T-cell (primary cell): ENCODE measurements around the gene HENMT1. TPM values are rescaled to one million over a fixed set of nuclear protein-coding genes. Genes with fewer than 3 reads are reported as not detected.

Source experiments
- ATAC-seq, 4 experiments: fragments of 200-7000 bp in 3 of 4; fragments of 150-1000 bp in 1 of 4; cut with Tn5 transposase; replicated peaks in 1 of 4; 1 replicate in 3 of 4; 2 replicates in 1 of 4; pipeline ENCODE4 v1.10.0; 2021; ENCODE audit warnings: moderate library complexity in 3 of 4, mild to moderate bottlenecking in 2 of 4, moderate number of reproducible peaks in 1 of 4
- CTCF ChIA-PET, 2 donors: fragments of 300-600 bp; sonication (Branson Sonifier 250); formaldehyde crosslinking; loops; one replicate each; lab custom pipeline; 2022; ENCODE audit warnings: antibody characterized with exemption in 2 of 2; lab: Charles Lee
- POLR2A ChIA-PET, 2 donors: fragments of 300-600 bp; sonication (Branson Sonifier 250); formaldehyde crosslinking; loops; one replicate each; lab custom pipeline; 2022; ENCODE audit warnings: antibody characterized with exemption in 2 of 2; lab: Charles Lee
- DNase-seq, 35 experiments: peaks; one replicate each; pipeline versions ENCODE4 v3.0.0 to v3.0.0-alpha.2; 2013 to 2023
- H3K27ac ChIP-seq: one replicate; pipeline ENCODE4 v1.5.1; 2013; ENCODE audit warnings: low read length
- H3K27me3 ChIP-seq, 2 experiments: replicated peaks in 1 of 2; 1 replicate in 1 of 2; 2 replicates in 1 of 2; pipeline versions ENCODE4 v1.6.1 to v1.7.0; 2013; ENCODE audit warnings: low read length in 1 of 2, mixed read lengths in 1 of 2; ENCODE audit not compliant: control insufficient read depth in 2 of 2, insufficient read depth in 2 of 2; ENCODE audit errors: extremely low read depth in 1 of 2
- H3K36me3 ChIP-seq, 2 donors: 1 replicate in 1 of 2; 2 replicates in 1 of 2; pipeline versions ENCODE4 v1.6.1 to v1.7.0; 2013; ENCODE audit warnings: low read length in 1 of 2; ENCODE audit not compliant: control insufficient read depth in 2 of 2, insufficient read depth in 1 of 2; ENCODE audit errors: extremely low read depth in 1 of 2
- H3K4me1 ChIP-seq, 2 experiments: 1 replicate in 1 of 2; 2 replicates in 1 of 2; pipeline versions ENCODE4 v1.6.1 to v1.7.0; 2013; ENCODE audit warnings: low read length in 2 of 2, mixed read lengths in 1 of 2; ENCODE audit not compliant: insufficient read depth in 2 of 2, control insufficient read depth in 1 of 2; ENCODE audit errors: extremely low read depth in 1 of 2
- H3K4me3 ChIP-seq, 2 donors: 1 replicate in 1 of 2; 2 replicates in 1 of 2; pipeline versions ENCODE4 v1.5.1 to v1.7.0; 2013; ENCODE audit warnings: mild to moderate bottlenecking in 2 of 2, low read length in 1 of 2, moderate library complexity in 1 of 2; ENCODE audit not compliant: control insufficient read depth in 1 of 2; ENCODE audit errors: extremely low read depth in 1 of 2
- H3K9me3 ChIP-seq: 2 replicates; pipeline ENCODE4 v1.7.0; 2013
- H3K27ac Mint-ChIP-seq, 2 donors: one replicate each; pipeline ENCODE4 v1.8.0; 2020 to 2021; ENCODE audit warnings: mild to moderate bottlenecking in 2 of 2, mixed read lengths in 2 of 2
- H3K27me3 Mint-ChIP-seq, 2 donors: one replicate each; pipeline ENCODE4 v1.8.0; 2021 to 2022; ENCODE audit warnings: mixed read lengths in 2 of 2
- H3K36me3 Mint-ChIP-seq: one replicate; pipeline ENCODE4 v1.8.0; 2021; ENCODE audit warnings: mixed read lengths
- H3K4me1 Mint-ChIP-seq, 3 donors: one replicate each; pipeline ENCODE4 v1.8.0; 2020 to 2022; ENCODE audit warnings: mixed read lengths in 3 of 3, mild to moderate bottlenecking in 1 of 3
- H3K4me3 Mint-ChIP-seq, 3 donors: one replicate each; pipeline ENCODE4 v1.8.0; 2020 to 2022; ENCODE audit warnings: mild to moderate bottlenecking in 3 of 3, mixed read lengths in 3 of 3, moderate library complexity in 3 of 3
- H3K9me3 Mint-ChIP-seq, 3 donors: one replicate each; pipeline ENCODE4 v1.8.0; 2020 to 2022; ENCODE audit warnings: mixed read lengths in 3 of 3
- WGBS: methylation state at CpG from one replicate; pipeline ENCODE4 v1.1.5; 2013; ENCODE audit warnings: missing lambda C conversion rate; ENCODE audit not compliant: insufficient coverage; 5-methylcytosine and 5-hydroxymethylcytosine counted together
- total RNA-seq, 35 experiments: library from RNA in 6 of 35; stranded (reverse) in 6 of 35; fragments of 120-200 nt in 1 of 35; gene quantifications; one replicate each; pipeline versions ENCODE4 v1.2.1 to v1.2.4 and lab custom pipeline; 2013 to 2026

The HENMT1 gene
- total RNA-seq, 5 donors from 2014 or later (not counting 1 experiment from before 2014, with no cell fraction given): 11.0 to 20.2 (median 16.0) TPM

GRCh38 chr1:108653431-108654105 lies 7.3 kb downstream of the HENMT1 start:
- Histone ChIP-seq H3K9me3 (no peaks in the 10 kb centered on the region), H3K36me3 (peaks cover 0 to 31% of the 10 kb centered on the region in 2 donors), H3K27ac (no peak overlapping the region), H3K4me1 (peaks cover 0 to 9% of the 10 kb centered on the region in 2 experiments), H3K27me3 (no peaks in the 10 kb centered on the region), H3K4me3 (no peak overlapping the region)
- ChIA-PET POLR2A (no interaction called here), CTCF (no interaction called here)
- WGBS: no CpG with 5 or more reads among the region's 2 CpGs
- peak in 1 of 35 experiments; percentile 34 for DNase-seq
- H3K9me3 Mint-ChIP-seq: no peaks in the 10 kb centered on the region
- H3K27ac Mint-ChIP-seq: peak overlapping the region; percentile 54 to 56
- no peaks in the 10 kb centered on the region for H3K27me3 Mint-ChIP-seq
- H3K36me3 Mint-ChIP-seq: peaks cover 62% of the 10 kb centered on the region
- no peak overlapping the region for H3K4me3 Mint-ChIP-seq
- ATAC-seq: peak in 1 of 4 experiments; percentile 26
- H3K4me1 Mint-ChIP-seq: peaks cover 10 to 22% (median 12%) of the 10 kb centered on the region in 3 donors

DNA sequence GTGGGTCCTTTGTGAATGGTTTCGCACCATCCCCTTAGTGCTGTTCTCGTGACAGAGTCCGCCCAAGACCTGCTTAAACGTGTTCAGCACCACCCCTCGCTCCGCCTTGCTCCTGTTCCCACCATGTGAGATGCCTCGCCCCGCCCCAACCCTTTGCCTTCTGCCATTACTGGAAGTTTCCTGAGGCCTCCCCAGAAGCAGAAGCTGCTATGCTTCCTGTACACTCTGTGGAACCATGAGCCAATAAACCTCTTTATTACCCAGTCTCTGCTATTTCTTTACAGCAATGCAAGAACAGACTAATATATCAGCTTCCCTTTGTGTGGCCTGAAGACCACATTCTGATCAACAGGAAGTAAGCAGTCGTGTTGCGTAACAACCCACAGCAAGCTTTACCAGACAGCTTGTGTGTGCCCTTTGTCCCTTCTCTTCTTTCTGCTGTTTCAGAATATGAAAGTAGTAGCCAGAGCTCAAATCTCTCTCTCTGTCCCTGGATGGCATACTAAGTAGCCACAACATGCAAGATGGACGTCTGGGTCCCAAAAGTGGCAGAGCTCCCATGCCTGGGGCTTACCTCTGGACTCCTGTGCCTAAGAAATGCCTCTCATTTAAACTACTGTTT lies 14.1 kb downstream of the HENMT1 start:
- DNase-seq (peak; percentile 53 to 88 (median 76)), ATAC-seq (peak; percentile 74 to 80 (median 78))
- H3K4me3 Mint-ChIP-seq: peak overlapping the region; percentile 49 to 75 (median 66)
- Histone ChIP-seq H3K4me3 (peak overlapping the region in 1 of 2 donors; percentile 7), H3K27ac (peak overlapping the region; percentile 97), H3K9me3 (no peaks in the 10 kb centered on the region), H3K27me3 (no peaks in the 10 kb centered on the region), H3K36me3 (peaks cover 0 to 18% of the 10 kb centered on the region in 2 donors), H3K4me1 (peaks cover 42 to 55% of the 10 kb centered on the region in 2 experiments)
- H3K36me3 Mint-ChIP-seq: peaks cover 38% of the 10 kb centered on the region
- ChIA-PET POLR2A (interaction anchor here (0.5 to 3.8 kb wide), 12 partner anchors 13 to 683 kb away, joined by 3 to 45 read pairs (median 6); partner anchors contain the start of genes HENMT1 (in 2 of the 2), PRPF38B (in 2 of the 2) and EEIG2 (in 1 of the 2)), CTCF (interaction anchor here (0.5 to 5.2 kb wide), 10 partner anchors 13 to 395 kb away, joined by 3 to 54 read pairs (median 6); partner anchors contain the start of genes EEIG2 (in 1 of the 2), HENMT1 (in 1 of the 2), PRPF38B (in 1 of the 2) and WDR47 (in 1 of the 2))
- H3K9me3 Mint-ChIP-seq: peaks cover 0 to 6% (median 6%) of the 10 kb centered on the region in 3 donors
- 19% methylated on average over 11 of the region's 11 CpGs for WGBS
- no peaks in the 10 kb centered on the region for H3K27me3 Mint-ChIP-seq
- peaks cover 61 to 65% (median 63%) of the 10 kb centered on the region in 3 donors for H3K4me1 Mint-ChIP-seq
- H3K27ac Mint-ChIP-seq: peak overlapping the region; percentile 99

DNA sequence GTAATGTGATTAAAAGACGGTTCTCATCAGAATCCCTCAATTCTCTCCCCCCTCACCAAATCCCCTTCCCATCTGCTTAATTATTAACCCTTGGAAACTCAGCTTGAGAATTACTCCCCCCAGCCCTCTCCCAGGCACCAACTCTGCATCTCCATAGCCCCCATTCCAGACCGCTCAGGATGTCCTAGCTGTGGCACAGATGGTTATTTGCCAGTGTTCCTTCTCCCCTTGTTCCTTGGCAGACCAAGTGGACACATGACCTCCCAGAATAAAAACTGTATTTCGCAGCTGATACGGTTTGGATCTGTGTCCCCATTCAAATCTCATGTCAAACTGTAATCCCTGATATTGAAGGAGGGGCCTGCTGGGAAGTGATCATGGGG lies 14.6 kb downstream of the HENMT1 start:
- POLR2A ChIA-PET: interaction anchor here (0.5 to 3.8 kb wide), 11 partner anchors 13 to 683 kb away, joined by 3 to 45 read pairs (median 7); partner anchors contain the start of genes HENMT1 (in 2 of the 2), PRPF38B (in 2 of the 2) and EEIG2 (in 1 of the 2)
- H3K4me3 ChIP-seq: peak overlapping the region in 1 of 2 donors; percentile 7
- H3K27ac ChIP-seq: peak overlapping the region; percentile 97
- H3K36me3 ChIP-seq: peaks cover 0 to 18% of the 10 kb centered on the region in 2 donors
- Mint-ChIP-seq H3K36me3 (peaks cover 33% of the 10 kb centered on the region), H3K4me1 (peaks cover 64 to 66% (median 65%) of the 10 kb centered on the region in 3 donors), H3K9me3 (peaks cover 0 to 6% (median 6%) of the 10 kb centered on the region in 3 donors), H3K27me3 (no peaks in the 10 kb centered on the region), H3K4me3 (peak overlapping the region; percentile 49 to 75 (median 66)), H3K27ac (peak overlapping the region; percentile 99)
- peaks cover 42 to 55% of the 10 kb centered on the region in 2 experiments for H3K4me1 ChIP-seq
- H3K27me3 ChIP-seq: no peaks in the 10 kb centered on the region
- ATAC-seq: no peak
- no peak for DNase-seq
- no peaks in the 10 kb centered on the region for H3K9me3 ChIP-seq
- CTCF ChIA-PET: interaction anchor here (1.2 to 5.2 kb wide), 8 partner anchors 13 to 135 kb away, joined by 3 to 54 read pairs (median 11); partner anchors contain the start of genes EEIG2 (in 1 of the 2), HENMT1 (in 1 of the 2) and PRPF38B (in 1 of the 2)
- WGBS: 82% methylated on average over 2 of the region's 4 CpGs

DNA sequence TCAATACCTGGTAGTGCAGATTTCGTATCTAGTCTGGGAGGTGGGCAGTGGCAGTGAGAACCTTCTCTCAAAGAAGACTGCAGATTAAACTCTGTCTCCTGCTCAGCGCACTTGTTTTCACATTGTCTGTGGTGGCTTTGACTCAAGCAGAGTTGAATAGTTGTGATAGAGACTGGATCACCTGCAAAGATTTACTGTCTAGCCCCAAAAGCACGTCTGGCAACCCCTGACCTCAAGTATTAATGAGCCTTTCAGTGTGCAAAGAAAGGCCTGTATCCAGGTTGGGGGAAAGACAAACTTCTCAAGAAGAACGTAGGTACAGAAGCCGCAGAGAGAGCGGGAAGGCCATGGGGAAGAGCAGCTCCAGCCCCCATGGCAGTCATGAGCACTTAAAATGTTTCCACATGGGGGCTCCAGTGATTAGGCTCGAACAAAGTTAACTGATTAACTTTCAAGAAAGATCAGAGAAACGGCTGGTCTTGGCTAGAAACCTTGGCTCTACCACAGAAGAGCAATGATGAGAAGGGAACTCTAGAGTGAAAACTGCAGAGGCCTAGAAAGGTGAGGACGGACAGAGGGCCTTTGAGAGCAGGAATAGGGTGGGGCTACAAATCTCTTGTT lies 15.2 kb downstream of the HENMT1 start:
- DNase-seq (peak in 11 of 35 experiments; percentile 4 to 41 (median 17)), ATAC-seq (no peak)
- ChIA-PET CTCF (interaction anchor here (0.8 to 5.2 kb wide), 6 partner anchors 15 to 135 kb away, joined by 3 to 58 read pairs (median 29); partner anchors contain the start of genes HENMT1 (in 2 of the 2), EEIG2 (in 1 of the 2) and PRPF38B (in 1 of the 2)), POLR2A (interaction anchor here in 1 of 2 donors (1.3 to 3.8 kb wide), 3 partner anchors 15 to 47 kb away, joined by 4 to 45 read pairs (median 34); partner anchors contain the start of genes HENMT1 and PRPF38B)
- H3K4me3 Mint-ChIP-seq: peak overlapping the region; percentile 66 to 75 (median 70)
- H3K4me1 Mint-ChIP-seq: peaks cover 65 to 66% (median 65%) of the 10 kb centered on the region in 3 donors
- WGBS: 47% methylated on average over 6 of the region's 9 CpGs
- Histone ChIP-seq H3K9me3 (no peaks in the 10 kb centered on the region), H3K4me3 (peak overlapping the region in 1 of 2 donors; percentile 22), H3K4me1 (peaks cover 42 to 55% of the 10 kb centered on the region in 2 experiments), H3K36me3 (peaks cover 0 to 18% of the 10 kb centered on the region in 2 donors), H3K27ac (peak overlapping the region; percentile 97), H3K27me3 (no peaks in the 10 kb centered on the region)
- peaks cover 28% of the 10 kb centered on the region for H3K36me3 Mint-ChIP-seq
- peak overlapping the region; percentile 99 for H3K27ac Mint-ChIP-seq
- no peaks in the 10 kb centered on the region for H3K27me3 Mint-ChIP-seq
- H3K9me3 Mint-ChIP-seq: peaks cover 0 to 6% (median 6%) of the 10 kb centered on the region in 3 donors

- H3K4me3 Mint-ChIP-seq: peak overlapping the region; percentile 66 to 75 (median 70)
- peak in 34 of 35 experiments; percentile 27 to 76 (median 56) for DNase-seq
- peak; percentile 65 to 76 (median 72) for ATAC-seq
- ChIA-PET POLR2A (interaction anchor here (0.7 to 3.8 kb wide), 3 partner anchors 16 to 84 kb away, joined by 3 to 45 read pairs (median 4); partner anchors contain the start of genes HENMT1 (in 1 of the 2) and PRPF38B (in 1 of the 2)), CTCF (interaction anchor here (0.8 to 5.2 kb wide), 7 partner anchors 16 to 140 kb away, joined by 3 to 58 read pairs (median 26); partner anchors contain the start of genes HENMT1 (in 2 of the 2), EEIG2 (in 1 of the 2) and PRPF38B (in 1 of the 2))
- Histone ChIP-seq H3K4me1 (peaks cover 43 to 59% of the 10 kb centered on the region in 2 experiments), H3K27ac (peak overlapping the region; percentile 97), H3K27me3 (no peaks in the 10 kb centered on the region), H3K4me3 (peak overlapping the region in 1 of 2 donors; percentile 22), H3K36me3 (peaks cover 0 to 12% of the 10 kb centered on the region in 2 donors), H3K9me3 (no peaks in the 10 kb centered on the region)
- H3K27ac Mint-ChIP-seq: peak overlapping the region; percentile 99
- H3K27me3 Mint-ChIP-seq: no peaks in the 10 kb centered on the region
- 7% methylated on average over 7 of the region's 7 CpGs for WGBS
- H3K9me3 Mint-ChIP-seq: peaks cover 0 to 6% (median 6%) of the 10 kb centered on the region in 3 donors
- H3K4me1 Mint-ChIP-seq: peaks cover 70 to 73% (median 71%) of the 10 kb centered on the region in 3 donors
- peaks cover 24% of the 10 kb centered on the region for H3K36me3 Mint-ChIP-seq
Observed at GRCh38 chr1:108644984-108645383, 15.9 kb downstream of the HENMT1 start.
